SU-DHL-6 (cell line): ENCODE results near the gene HID1.
"Not testable (repeated sequence)": the region's sequence is repeated elsewhere in the genome, so short reads cannot be mapped to it uniquely, and the experiment has no call there.

Experiments
- H2AFZ ChIP-seq: fragments of 200-600 bp; sonication (generic); 2 replicates; pipeline ENCODE4 v1.6.1; 2014; ENCODE audit warnings: low read depth, mild to moderate bottlenecking, moderate library complexity, mixed read lengths, antibody characterized with exemption, low read length; ENCODE audit not compliant: severe bottlenecking
- H3F3A ChIP-seq: fragments of 200-600 bp; shearing (Covaris generic); 2 replicates; pipeline ENCODE4 v1.6.0; 2016; ENCODE audit warnings: antibody characterized with exemption, mild to moderate bottlenecking; ENCODE audit not compliant: insufficient read depth
- H3K27ac ChIP-seq: fragments of 200-600 bp; sonication (generic); 2 replicates; pipeline ENCODE4 v1.5.1; 2016; ENCODE audit warnings: low read depth, mild to moderate bottlenecking, low read length, moderate library complexity, mixed read lengths
- H3K27me3 ChIP-seq: fragments of 200-600 bp; sonication (generic), shearing (Covaris generic); 2 replicates; pipeline ENCODE4 v1.6.0; 2014; ENCODE audit warnings: mild to moderate bottlenecking, low read length
- H3K36me3 ChIP-seq: fragments of 200-600 bp; sonication (generic); 2 replicates; pipeline ENCODE4 v1.6.1; 2014; ENCODE audit warnings: mild to moderate bottlenecking, low read length, mixed read lengths
- H3K4me2 ChIP-seq: fragments of 300-600, 200-600 bp; shearing (Covaris generic), sonication (generic); 2 replicates; pipeline ENCODE4 v1.6.0; 2014; ENCODE audit warnings: low read length, low read depth, mild to moderate bottlenecking; ENCODE audit not compliant: poor library complexity, severe bottlenecking
- H3K4me3 ChIP-seq: fragments of 200-600 bp; sonication (generic); 2 replicates; pipeline ENCODE4 v1.5.1; 2014; ENCODE audit warnings: antibody characterized with exemption, low read length, mild to moderate bottlenecking, mixed read lengths; ENCODE audit not compliant: insufficient read depth, poor library complexity, severe bottlenecking
- H3K79me2 ChIP-seq: fragments of 200-600 bp; sonication (generic); 2 replicates; pipeline ENCODE4 v1.6.1; 2014; ENCODE audit warnings: mild to moderate bottlenecking, low read length, moderate library complexity; ENCODE audit not compliant: insufficient read depth
- H3K9ac ChIP-seq: fragments of 200-600 bp; sonication (generic); 2 replicates; pipeline ENCODE4 v1.7.0; 2014; ENCODE audit warnings: mild to moderate bottlenecking, low read length
- H3K9me2 ChIP-seq: fragments of 200-600 bp; sonication (generic); replicated peaks from 2 replicates; pipeline ENCODE4 v1.6.1; 2014; ENCODE audit warnings: low read length; ENCODE audit not compliant: insufficient read depth
- H3K9me3 ChIP-seq: fragments of 200-600 bp; sonication (generic); 2 replicates; pipeline ENCODE4 v1.6.1; 2014; ENCODE audit warnings: low read length, mixed read lengths; ENCODE audit not compliant: insufficient read depth
- H4K20me1 ChIP-seq: fragments of 200-600 bp; sonication (generic); 2 replicates; pipeline ENCODE4 v1.6.1; 2014; ENCODE audit warnings: low read depth, mild to moderate bottlenecking, antibody characterized with exemption, low read length, moderate library complexity, mixed read lengths
- EZH2phosphoT487 ChIP-seq: fragments of 200-600 bp; sonication (generic), shearing (Covaris generic); conservative IDR thresholded peaks from 2 replicates; pipeline ENCODE4 v1.6.1; 2018; ENCODE audit warnings: mild to moderate bottlenecking, antibody characterized with exemption, low read length, moderate library complexity, mixed read lengths
- TF ChIP-seq, protein P1 (sequence below): fragments of 200-600 bp; sonication (generic); IDR thresholded peaks from one replicate; pipeline ENCODE4 v1.5.1; 2017; ENCODE audit warnings: antibody characterized with exemption, mild to moderate bottlenecking, low read length, moderate library complexity; ENCODE audit not compliant: insufficient read depth, poor library complexity, severe bottlenecking

HID1 gene

DNA sequence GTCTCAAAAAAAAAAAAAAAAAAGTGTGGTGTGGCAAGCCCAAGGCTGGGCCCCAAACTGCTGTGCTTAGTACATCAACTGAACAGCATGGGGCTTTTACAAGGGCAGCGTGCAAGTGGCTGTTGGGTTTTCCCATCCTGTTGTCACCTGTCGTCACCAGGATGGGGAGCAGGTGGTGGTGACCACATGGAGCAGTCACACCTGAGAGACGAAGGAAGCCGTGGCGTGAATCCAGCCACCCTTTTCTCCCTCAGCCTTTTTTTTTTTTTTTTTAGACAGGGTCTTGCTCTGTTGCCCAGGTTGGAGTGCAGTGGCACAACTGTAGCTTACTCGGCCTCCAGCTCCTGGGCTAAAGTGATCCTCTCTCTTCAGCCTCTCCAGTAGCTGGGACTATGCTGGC lies 35.8 kb upstream of the HID1 start:
- Histone ChIP-seq H3K9me2 (no peaks in the 10 kb centered on the region), H3K9ac (no peak overlapping the region), H3K4me3 (no peak overlapping the region), H3F3A (peaks cover 11% of the 10 kb centered on the region), H3K9me3 (no peaks in the 10 kb centered on the region), H2AFZ (no peak overlapping the region), H3K27me3 (no peaks in the 10 kb centered on the region), H3K4me2 (no peak overlapping the region), H3K27ac (no peak overlapping the region), H3K79me2 (peaks cover 4% of the 10 kb centered on the region), H3K36me3 (no peaks in the 10 kb centered on the region), H4K20me1 (no peaks in the 10 kb centered on the region)
- no peak for TF ChIP-seq EZH2phosphoT487
- TF ChIP-seq, protein P1, sequence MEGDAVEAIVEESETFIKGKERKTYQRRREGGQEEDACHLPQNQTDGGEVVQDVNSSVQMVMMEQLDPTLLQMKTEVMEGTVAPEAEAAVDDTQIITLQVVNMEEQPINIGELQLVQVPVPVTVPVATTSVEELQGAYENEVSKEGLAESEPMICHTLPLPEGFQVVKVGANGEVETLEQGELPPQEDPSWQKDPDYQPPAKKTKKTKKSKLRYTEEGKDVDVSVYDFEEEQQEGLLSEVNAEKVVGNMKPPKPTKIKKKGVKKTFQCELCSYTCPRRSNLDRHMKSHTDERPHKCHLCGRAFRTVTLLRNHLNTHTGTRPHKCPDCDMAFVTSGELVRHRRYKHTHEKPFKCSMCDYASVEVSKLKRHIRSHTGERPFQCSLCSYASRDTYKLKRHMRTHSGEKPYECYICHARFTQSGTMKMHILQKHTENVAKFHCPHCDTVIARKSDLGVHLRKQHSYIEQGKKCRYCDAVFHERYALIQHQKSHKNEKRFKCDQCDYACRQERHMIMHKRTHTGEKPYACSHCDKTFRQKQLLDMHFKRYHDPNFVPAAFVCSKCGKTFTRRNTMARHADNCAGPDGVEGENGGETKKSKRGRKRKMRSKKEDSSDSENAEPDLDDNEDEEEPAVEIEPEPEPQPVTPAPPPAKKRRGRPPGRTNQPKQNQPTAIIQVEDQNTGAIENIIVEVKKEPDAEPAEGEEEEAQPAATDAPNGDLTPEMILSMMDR: no peak

DNA sequence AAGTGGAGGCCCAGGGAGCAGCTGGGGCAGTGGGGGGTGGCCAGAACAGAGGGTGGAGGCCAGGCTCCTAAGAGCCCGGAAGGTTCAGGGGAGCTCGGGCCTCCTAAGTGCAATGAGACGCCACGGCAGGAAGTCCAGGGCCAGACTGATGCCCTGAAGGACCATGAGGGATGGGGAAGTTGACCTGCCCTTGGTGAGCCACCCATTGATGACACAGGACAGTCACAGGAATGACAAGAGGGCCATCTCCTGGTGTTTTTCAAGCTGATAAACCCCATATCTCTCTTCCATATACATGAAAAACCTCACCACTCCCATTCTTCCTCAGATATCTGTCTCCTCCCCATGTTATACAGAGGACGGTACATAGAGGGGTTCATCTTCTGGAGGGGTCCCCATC lies 34.1 kb upstream of the HID1 start:
- no peak overlapping the region for H3K4me3 ChIP-seq
- no peaks in the 10 kb centered on the region for H3K79me2 ChIP-seq
- peaks cover 6% of the 10 kb centered on the region for H3F3A ChIP-seq
- no peaks in the 10 kb centered on the region for H3K36me3 ChIP-seq
- no peaks in the 10 kb centered on the region for H3K27me3 ChIP-seq
- no peak overlapping the region for H3K27ac ChIP-seq
- no peak overlapping the region for H3K9ac ChIP-seq
- no peaks in the 10 kb centered on the region for H3K9me2 ChIP-seq
- H3K9me3 ChIP-seq: no peaks in the 10 kb centered on the region
- no peak overlapping the region for H3K4me2 ChIP-seq
- H4K20me1 ChIP-seq: no peaks in the 10 kb centered on the region
- no peak overlapping the region for H2AFZ ChIP-seq
- TF ChIP-seq, protein P1: no peak
- TF ChIP-seq EZH2phosphoT487: no peak

DNA sequence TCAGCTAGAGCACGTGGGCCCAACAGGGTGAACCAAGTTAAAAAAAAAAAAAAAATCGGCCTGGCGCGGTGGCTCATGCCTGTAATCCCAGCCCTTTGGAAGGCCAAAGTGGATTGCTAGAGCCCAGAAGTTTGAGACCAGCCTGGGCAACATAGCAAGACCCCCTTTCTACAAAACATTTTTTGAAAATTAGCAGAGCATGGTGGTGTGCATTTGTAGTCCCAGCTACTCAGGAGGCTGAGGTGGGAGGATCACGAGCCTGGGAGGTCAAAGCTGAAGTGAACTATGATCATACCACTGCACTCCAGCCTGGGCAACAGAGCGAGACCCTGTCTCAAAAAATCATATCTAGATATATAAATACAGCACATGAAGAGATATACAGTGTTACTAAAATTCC lies 33.5 kb upstream of the HID1 start:
- not testable (repeated sequence) for H3K27ac ChIP-seq, H3K79me2 ChIP-seq, H3K4me3 ChIP-seq, H3K4me2 ChIP-seq, H3K9ac ChIP-seq, H4K20me1 ChIP-seq, H2AFZ ChIP-seq, H3F3A ChIP-seq, H3K9me2 ChIP-seq, H3K27me3 ChIP-seq, H3K9me3 ChIP-seq, H3K36me3 ChIP-seq

DNA sequence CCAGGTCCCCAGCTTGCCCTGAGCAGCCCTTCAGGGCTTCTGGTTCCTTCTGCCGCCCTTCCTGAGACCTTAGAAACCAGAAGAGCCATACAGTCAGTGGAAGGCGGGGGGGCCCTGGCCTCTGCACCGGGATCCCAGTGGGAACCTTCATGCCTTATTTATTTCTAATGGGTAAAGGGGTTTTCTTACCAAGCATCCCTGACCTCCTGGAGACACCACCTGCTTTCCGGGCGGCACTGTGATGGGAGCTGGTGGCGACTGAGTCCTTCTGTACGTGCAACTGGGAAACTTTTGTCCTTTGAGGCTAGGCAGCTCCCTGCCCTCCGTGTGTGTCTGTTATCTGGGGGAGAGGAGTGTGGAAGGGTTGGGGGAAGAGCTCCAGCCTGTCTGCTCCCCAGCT lies 32.7 kb upstream of the HID1 start:
- H3K27me3 ChIP-seq: no peaks in the 10 kb centered on the region
- no peaks in the 10 kb centered on the region for H3K9me2 ChIP-seq
- no peaks in the 10 kb centered on the region for H4K20me1 ChIP-seq
- no peak overlapping the region for H2AFZ ChIP-seq
- H3K9ac ChIP-seq: no peak overlapping the region
- H3K79me2 ChIP-seq: no peaks in the 10 kb centered on the region
- H3F3A ChIP-seq: no peaks in the 10 kb centered on the region
- H3K36me3 ChIP-seq: no peaks in the 10 kb centered on the region
- TF ChIP-seq EZH2phosphoT487: no peak
- TF ChIP-seq, protein P1: no peak
- H3K4me2 ChIP-seq: no peak overlapping the region
- H3K9me3 ChIP-seq: no peaks in the 10 kb centered on the region
- no peak overlapping the region for H3K27ac ChIP-seq
- no peak overlapping the region for H3K4me3 ChIP-seq
